H1 (cell line): ENCODE results near the gene MSI1. TPM values are rescaled to one million over a fixed set of nuclear protein-coding genes. Genes with fewer than 3 reads are reported as not detected.

ENCODE experiments used
- ASH2L ChIP-seq: fragments of 200-600, 300-600 bp; sonication (generic); IDR thresholded peaks from one replicate; pipeline ENCODE4 v1.7.1; 2017; ENCODE audit warnings: low read length
- polyA plus RNA-seq, 7 experiments: library from polyadenylated mRNA; depleted of rRNA in 3 of 7; stranded (reverse) in 5 of 7; unstranded in 2 of 7; fragments of >200 nt in 5 of 7; fragments of 200-250 nt in 2 of 7; gene quantifications; 1 replicate in 5 of 7; 2 replicates in 1 of 7; 4 replicates in 1 of 7; pipeline versions ENCODE4 v1.2.1 to v1.2.3, GENCODE V29; 2011 to 2013; ENCODE audit warnings: missing spikeins in 2 of 7, mixed read lengths in 2 of 7
- total RNA-seq: library from RNA; stranded (reverse); fragmentation: NEBNext Ultra II Directional; extraction: Animal tissue kit (Norgen Biotek cat#: 25700); gene quantifications from 2 replicates; pipeline ENCODE4 v1.2.1, GENCODE V29; 2021

The MSI1 gene
- total and polyA plus RNA-seq, 2 of the 8 experiments (the other 6 are each of a cell fraction or from before 2014, with no cell fraction given) = 13.5 to 51.9 TPM

DNA sequence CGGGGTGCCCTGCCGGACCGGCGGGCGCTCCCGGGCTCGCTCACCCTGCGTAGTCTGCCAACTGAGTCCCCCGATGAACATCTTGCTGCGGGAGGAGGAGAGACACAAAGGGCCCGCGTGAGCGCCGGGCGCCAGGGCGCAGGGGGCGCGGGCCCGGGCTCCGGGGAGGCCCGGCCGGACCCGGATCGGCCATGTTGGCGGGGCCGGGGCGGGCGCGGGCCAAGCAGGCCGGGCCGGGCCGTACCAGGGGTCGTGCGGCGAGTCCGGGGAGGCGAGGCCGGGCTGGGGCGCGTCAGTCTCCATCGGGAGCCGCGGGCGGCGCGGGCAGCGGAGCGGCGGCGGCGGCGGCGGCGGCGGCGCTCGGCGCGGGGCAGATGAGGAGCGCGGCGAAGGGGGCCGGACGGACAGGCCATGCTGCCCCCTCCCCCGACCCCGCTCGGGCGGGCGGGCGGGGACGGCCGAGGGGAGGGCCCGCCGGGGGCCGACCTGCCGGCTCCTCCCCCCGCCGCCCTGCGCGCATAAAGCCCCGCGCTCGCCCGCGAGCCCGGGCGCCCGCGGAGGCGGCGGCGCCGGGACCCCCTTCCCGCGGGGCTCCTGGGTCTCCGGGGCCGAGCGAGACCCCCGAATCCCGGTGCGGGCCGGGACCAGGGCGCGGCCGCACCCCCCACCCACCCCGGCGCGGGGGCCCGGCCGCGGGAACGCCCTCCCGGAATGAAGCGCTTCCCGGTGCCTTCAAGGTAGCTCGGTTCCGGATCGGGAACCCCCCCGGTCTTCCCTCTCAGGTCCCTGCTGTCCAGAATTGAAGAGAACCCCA is at the start of gene MSI1 (continued):
- TF ChIP-seq ASH2L = no peak
